ENCODE results near the gene TMEM69.
"Not testable (repeated sequence)": the region's sequence is repeated elsewhere in the genome, so short reads cannot be mapped to it uniquely, and the experiment has no call there.

Gene TMEM69

DNA sequence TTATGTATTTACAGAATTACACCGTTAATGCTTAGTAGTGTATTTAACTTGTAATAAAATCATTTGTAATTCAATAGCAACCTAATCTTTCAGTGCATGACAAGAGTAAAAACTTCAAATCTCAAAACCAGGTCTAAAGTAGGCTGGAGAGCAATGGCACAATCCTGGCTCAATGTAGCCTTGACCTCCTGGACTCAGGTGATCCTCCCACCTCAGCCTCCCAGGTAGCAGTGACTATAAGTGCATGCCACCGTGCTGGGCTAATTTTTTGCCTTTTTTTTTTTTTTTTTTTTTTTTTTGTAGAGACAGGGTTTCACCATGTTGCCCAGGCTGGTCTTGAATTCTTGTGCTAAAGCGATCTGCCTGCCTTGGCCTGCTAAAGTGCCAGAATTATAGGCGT, 51.2 kb downstream of the TMEM69 start:
- no peak for DNase-seq (ENCODE audit: low spot score)

DNA sequence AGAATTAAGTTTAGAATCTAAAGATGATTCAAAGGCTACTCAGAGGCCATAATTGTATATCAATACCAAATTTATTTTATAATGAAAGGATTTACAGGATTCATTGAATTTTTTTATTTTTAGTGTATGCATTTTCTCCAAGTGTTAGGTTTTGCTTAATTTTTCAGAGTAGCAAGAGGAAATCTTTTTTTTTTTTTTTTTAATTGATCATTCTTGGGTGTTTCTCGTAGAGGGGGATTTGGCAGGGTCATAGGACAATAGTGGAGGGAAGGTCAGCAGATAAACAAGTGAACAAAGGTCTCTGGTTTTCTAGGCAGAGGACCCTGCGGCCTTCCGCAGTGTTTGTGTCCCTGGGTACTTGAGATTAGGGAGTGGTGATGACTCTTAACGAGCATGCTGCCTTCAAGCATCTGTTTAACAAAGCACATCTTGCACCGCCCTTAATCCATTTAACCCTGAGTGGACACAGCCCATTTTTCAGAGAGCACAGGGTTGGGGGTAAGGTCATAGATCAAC, 51.7 kb downstream of the TMEM69 start:
- DNase-seq (ENCODE audit: low spot score): not testable (repeated sequence)

Measured in GM03348 (cell line).